Keratinocyte (primary cell): ENCODE measurements around the gene CADM2.

Source experiments
- EZH2 ChIP-seq: IDR thresholded peaks from one replicate; pipeline ENCODE4 v1.6.1; 2012; ENCODE audit warnings: inconsistent platforms, mild to moderate bottlenecking, low read length, moderate library complexity
- TF ChIP-seq, protein P1 (sequence below), 3 experiments: IDR thresholded peaks in 1 of 3; conservative IDR thresholded peaks in 1 of 3; optimal IDR thresholded peaks in 1 of 3; 2 replicates in 2 of 3; 3 replicates in 1 of 3; pipeline versions ENCODE3 to v1.5.1; 2011; ENCODE audit warnings: low read length in 3 of 3, mild to moderate bottlenecking in 3 of 3, moderate library complexity in 2 of 3, control low read depth in 1 of 3, inconsistent platforms in 1 of 3; ENCODE audit not compliant: insufficient read depth in 2 of 3; ENCODE audit errors: extremely low read depth in 1 of 3

DNA sequence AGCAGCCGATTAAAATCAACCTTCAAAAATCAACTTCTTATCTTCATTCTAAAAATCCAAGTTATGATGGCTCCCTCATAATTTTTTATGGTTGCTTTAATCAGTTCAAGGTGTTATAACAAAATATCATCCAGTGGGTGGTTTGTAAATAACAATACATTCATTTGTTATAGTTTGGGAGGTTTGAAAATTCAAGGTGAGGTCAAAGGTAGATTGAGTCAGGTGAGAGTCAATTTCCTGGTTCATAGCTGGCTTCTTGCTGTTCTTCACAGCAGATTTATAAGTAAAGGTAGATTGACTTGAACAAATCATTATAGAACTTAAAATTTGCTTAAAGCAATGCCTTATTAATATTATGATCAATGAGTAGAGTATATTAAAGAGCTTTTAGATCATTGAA lies 192.8 kb downstream of the CADM2 start:
- TF ChIP-seq, protein P1, sequence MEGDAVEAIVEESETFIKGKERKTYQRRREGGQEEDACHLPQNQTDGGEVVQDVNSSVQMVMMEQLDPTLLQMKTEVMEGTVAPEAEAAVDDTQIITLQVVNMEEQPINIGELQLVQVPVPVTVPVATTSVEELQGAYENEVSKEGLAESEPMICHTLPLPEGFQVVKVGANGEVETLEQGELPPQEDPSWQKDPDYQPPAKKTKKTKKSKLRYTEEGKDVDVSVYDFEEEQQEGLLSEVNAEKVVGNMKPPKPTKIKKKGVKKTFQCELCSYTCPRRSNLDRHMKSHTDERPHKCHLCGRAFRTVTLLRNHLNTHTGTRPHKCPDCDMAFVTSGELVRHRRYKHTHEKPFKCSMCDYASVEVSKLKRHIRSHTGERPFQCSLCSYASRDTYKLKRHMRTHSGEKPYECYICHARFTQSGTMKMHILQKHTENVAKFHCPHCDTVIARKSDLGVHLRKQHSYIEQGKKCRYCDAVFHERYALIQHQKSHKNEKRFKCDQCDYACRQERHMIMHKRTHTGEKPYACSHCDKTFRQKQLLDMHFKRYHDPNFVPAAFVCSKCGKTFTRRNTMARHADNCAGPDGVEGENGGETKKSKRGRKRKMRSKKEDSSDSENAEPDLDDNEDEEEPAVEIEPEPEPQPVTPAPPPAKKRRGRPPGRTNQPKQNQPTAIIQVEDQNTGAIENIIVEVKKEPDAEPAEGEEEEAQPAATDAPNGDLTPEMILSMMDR (optimal IDR thresholded peaks at IDR 0.05 in 1 of 3, IDR thresholded peaks at IDR 0.05 in 1 of 3, conservative IDR thresholded peaks at IDR 0.05 in 1 of 3; ENCODE audit: extremely low read depth in 1 of 3, insufficient read depth in 2 of 3, low read length in 3 of 3), result no peak
- no peak for TF ChIP-seq EZH2
